ENCODE measurements around the gene SPI1.

Gene SPI1

GRCh38 chr11:47400768-47401279, 22.5 kb upstream of the SPI1 start:
- TF ChIP-seq, protein P1, sequence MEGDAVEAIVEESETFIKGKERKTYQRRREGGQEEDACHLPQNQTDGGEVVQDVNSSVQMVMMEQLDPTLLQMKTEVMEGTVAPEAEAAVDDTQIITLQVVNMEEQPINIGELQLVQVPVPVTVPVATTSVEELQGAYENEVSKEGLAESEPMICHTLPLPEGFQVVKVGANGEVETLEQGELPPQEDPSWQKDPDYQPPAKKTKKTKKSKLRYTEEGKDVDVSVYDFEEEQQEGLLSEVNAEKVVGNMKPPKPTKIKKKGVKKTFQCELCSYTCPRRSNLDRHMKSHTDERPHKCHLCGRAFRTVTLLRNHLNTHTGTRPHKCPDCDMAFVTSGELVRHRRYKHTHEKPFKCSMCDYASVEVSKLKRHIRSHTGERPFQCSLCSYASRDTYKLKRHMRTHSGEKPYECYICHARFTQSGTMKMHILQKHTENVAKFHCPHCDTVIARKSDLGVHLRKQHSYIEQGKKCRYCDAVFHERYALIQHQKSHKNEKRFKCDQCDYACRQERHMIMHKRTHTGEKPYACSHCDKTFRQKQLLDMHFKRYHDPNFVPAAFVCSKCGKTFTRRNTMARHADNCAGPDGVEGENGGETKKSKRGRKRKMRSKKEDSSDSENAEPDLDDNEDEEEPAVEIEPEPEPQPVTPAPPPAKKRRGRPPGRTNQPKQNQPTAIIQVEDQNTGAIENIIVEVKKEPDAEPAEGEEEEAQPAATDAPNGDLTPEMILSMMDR (IDR thresholded peaks at IDR 0.05) = no peak

GRCh38 chr11:47399860-47400767, 21.8 kb upstream of the SPI1 start:
- TF ChIP-seq, protein P1 (IDR thresholded peaks at IDR 0.05) = no peak

GRCh38 chr11:47398551-47398950, 20.2 kb upstream of the SPI1 start:
- TF ChIP-seq, protein P1 (IDR thresholded peaks at IDR 0.05) = no peak

GRCh38 chr11:47398011-47398410, 19.7 kb upstream of the SPI1 start:
- TF ChIP-seq, protein P1 (IDR thresholded peaks at IDR 0.05) = no peak

DNA sequence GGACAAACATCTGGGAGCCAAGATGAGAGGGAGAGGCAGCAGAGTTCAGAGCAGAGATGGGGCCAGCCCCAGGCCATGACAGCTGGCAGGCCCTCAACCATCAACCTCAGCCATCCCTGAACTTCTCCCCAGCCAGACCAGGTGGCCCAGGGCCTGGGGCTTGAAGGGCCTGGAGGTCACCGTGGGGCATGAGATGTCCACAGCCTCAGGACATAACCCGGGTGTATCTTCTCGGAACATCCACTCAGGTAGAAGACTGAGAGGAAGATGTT, 17.6 kb upstream of the SPI1 start:
- TF ChIP-seq, protein P1 (IDR thresholded peaks at IDR 0.05) = no peak

DNA sequence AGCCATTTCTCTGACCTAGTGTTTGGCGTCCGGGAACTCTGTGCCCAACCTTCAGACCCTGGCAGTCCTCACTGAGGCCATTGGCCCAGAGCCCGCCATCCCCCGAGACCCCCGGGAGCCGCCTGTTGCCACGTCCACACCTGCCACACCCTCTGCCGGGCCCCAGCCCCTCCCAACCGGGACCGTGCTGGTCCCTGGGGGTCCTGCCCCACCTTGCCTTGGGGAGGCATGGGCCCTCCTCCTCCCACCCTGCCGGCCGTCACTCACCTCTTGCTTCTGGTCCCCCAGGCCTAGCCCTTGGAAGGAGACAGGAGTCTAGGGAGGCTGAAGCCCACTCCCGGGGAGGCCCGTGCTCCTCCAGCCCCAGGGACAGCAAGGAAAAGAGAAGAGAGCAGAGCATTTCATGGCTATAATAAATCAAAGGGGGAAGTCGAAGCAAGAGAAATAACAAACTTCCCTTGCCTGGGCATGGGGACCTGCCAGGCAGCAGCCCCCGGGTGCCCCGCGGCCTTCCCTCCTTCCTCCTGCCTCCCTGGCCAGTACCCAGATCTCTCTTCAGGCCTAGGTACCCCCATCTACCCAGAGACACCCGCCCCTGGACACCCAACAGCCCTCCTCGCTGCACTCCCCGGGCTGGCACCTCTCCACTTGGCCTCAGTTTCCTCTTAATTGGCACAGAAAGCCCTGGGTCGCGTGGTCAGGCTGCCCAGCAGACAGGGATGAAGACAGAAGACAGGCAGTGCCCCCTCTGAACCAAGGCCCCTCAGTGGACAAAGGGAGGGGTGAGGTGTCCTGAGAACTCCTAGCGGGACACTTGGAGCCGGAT, 17.1 kb upstream of the SPI1 start:
- TF ChIP-seq, protein P1 (IDR thresholded peaks at IDR 0.05) = no peak

- TF ChIP-seq, protein P1 (IDR thresholded peaks at IDR 0.05) = no peak
Observed at GRCh38 chr11:47394322-47395222, 16.2 kb upstream of the SPI1 start.

Measured in LNCAP (cell line).